GM19023 (cell line): ENCODE data around the gene SEC24B.

Experiments used
- ATAC-seq: cut with Tn5 transposase; IDR thresholded peaks from one replicate; pipeline ENCODE4 v1.9.1; 2021; ENCODE audit warnings: mild to moderate bottlenecking, moderate library complexity; ENCODE audit not compliant: unreplicated experiment

Gene SEC24B

DNA sequence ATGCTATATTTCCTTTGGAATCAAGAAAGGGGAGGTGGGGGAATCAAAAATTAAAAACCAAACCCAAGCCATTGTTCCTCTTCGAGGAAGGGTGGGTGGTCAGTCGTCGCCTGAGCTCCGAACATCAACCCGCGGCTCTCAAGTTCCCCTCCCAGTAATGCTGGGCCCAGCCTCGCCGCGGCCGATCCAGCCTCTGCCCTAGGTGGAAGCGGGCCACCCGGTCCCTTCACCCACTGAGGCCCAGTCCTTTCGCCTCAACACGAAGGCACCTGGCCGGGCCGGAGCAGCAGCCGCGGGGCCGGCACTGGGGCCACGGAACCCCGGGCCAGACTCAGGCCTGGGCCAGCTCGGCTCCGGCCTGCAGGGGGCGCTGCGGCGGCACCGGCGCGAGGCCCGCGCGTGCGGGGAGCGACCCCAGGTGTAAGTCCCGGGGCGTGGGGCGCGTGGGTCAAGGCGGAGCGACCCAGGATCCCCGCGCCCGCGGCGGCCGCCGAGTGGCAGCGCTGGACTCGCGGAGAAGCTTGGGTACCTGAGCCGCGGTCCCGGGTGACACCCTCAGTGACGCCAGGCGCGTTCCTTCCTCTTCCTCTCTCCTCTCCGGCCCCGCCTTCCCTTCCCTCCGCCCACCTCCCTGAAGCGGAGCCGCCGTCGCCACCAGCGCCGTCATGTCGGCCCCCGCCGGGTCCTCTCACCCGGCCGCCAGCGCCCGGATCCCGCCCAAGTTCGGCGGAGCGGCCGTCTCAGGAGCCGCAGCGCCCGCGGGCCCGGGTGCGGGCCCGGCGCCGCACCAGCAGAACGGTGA, at the start of gene SEC24B:
TSS of gene SEC24B (plus strand) at position 611 of the 802 bp plus-strand sequence. CDS start at position 666, 55 bp downstream.
- ATAC-seq: peak; percentile 93

DNA sequence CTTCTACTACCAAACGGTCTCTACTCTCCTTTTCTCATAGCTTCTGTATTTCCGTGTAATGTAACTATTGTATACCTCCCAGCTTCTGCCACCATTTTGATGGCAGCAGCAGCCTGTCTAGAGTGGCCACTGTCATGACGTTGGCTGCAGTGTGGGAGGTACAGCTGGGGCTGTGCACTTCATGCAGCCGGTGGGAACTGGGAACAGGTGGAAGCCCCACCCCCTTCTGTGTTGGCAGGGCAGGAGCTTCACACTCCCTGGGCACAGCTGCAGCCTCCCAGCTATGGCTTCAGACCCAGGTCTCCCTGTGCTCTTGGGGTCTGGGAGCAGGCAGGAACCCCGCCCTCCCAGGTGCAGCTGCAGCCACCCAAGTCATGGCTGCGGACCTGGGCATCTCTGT, 49.8 kb upstream of the SEC24B start:
- no peak for ATAC-seq

DNA sequence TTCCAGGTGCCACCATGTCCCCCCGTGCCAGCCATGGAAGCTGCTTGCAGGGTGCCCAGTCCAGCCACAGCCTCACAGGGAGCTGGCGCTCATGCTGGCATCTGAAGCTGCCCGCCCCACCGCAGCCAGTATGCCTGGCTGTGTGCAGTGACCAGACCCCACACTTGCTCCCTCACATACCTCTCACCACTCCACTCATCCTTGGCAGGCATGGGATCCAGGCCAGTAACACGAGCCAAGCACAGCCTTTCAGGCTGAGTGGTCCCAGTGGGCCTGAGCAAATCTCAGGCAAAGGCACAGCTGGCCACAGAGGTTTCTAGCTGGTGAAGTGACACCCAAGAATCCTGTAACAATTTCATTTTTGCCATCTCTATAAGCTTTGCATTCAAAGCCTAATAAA, 48.4 kb upstream of the SEC24B start:
- ATAC-seq: no peak

DNA sequence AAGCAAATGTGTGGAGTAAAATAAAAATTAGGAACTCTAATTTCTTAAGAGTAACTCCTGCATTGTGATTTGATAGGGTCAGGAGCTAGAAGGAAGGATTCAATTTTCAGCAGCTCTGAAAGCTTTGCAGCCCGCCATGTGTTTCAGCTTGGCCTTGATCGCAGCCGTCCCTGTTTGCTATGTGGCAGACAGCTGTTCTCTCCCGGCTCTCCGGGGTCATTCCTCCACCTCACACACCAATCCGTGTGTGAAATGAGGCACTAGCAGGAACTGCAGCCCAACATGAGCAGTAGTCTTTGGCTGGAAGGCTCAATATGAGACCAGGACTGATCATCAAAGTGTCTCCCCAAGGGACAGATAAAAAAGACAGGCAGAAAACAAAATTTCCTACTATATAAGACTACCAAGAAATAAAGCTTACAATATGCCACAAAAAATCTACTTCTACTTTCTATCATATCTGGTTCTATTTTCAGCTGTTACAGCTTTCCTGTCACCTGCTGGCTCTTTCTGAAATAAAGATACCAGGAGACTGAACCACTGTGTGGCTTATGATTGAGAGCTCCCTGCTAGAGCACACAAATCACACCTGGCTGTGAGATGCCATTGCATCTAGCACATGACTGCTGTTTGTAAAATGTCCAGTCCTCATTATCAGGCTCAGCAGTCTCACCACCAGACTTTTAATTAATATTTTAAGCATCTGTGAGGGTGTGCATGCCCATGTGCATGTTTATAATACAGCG, 44.1 kb upstream of the SEC24B start:
- ATAC-seq: peak; percentile 53

DNA sequence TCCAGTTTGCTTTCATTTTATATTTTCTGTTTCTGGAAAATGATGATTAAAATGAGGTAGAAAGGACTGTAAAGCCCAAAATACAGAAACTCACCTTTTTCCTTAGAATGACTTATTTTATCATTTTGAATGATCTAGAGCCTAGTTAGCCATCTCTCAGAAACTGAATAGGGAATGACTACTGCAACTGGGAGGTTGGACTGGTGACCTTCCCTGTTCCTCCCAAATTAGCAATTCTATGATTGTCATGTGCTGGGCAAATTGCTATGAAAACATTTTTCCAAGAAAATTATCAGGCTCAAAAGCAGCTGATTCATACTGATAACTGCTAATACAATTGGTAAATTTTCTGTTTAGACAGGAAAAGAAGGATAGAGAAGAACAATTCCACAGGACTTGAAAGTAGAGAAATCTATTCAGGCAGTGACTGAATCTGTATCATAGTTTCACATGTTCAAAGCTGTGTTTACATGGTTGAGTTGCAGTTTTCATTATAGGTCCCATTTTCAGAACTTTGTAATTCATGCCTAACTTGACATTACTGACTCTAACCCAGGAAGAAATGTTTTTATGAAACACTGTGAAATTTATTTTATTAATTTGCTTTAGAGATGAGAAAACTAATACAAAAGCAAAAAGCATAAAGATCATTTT, 43.4 kb upstream of the SEC24B start:
- ATAC-seq: peak; percentile 45

DNA sequence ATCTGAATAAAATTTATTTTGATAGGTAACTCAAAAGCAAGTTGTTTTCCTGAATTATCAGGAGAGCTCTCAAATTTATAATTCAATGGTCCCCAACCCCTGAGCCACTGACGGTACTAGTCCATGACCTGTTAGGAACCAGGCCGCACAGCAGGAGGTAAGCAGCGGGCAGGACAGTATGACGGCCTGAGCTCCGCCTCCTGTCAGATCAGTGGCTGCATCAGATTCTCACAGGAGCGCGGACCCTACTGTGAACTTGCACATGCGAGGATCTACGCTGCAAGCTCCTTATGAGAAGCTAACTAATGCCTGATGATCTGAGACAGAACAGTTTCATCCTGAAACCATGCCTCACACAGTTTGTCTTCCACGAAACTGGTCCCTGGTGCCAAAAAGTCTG, 37.9 kb upstream of the SEC24B start:
- ATAC-seq: no peak

DNA sequence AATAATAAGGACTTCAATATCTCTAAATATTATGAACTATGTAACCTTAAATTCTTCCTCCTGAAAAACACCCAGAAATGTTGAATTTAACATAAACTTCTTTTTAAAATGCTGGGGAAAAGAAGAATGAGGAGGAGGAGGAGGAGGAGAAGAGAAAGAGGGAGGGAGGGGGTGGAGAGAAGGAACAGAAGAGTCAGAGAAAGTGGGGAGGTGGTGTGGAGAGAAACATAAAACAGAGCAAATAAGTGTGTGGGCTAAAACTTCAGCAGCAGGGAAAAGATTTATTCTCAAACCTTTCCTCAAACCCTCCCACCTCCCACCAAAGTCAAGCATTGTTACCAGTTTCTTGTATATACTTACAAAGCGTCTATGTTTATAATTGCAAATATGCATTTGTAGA, 34.7 kb upstream of the SEC24B start:
- ATAC-seq: no peak

DNA sequence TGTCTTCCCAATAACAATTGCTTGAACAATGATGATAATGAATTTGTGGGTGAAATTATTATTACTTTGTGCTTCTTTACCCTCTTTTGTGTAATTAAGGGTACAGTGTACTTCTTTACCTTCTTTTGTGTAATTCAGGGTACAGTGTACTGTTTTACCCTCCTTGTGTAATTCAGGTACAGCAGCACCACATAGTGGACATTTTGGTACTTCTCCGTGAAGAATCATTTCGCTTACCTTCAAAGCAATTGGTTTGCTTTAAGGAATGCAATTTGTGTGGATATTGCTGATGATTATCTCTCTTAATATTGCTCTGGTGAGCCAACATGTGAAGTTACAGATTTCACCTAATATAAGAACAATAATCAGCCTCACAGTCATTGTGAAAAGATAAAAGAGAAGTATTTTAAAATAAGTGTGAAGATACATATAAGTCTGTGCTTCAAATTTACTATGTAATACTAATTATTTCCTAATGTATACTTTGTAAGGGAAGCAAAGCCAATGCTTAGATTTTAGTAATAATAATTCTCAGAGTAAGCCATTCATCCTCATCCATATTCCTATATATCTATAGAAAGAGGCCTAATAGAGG, 27.2 kb upstream of the SEC24B start:
- ATAC-seq: peak; percentile 71

DNA sequence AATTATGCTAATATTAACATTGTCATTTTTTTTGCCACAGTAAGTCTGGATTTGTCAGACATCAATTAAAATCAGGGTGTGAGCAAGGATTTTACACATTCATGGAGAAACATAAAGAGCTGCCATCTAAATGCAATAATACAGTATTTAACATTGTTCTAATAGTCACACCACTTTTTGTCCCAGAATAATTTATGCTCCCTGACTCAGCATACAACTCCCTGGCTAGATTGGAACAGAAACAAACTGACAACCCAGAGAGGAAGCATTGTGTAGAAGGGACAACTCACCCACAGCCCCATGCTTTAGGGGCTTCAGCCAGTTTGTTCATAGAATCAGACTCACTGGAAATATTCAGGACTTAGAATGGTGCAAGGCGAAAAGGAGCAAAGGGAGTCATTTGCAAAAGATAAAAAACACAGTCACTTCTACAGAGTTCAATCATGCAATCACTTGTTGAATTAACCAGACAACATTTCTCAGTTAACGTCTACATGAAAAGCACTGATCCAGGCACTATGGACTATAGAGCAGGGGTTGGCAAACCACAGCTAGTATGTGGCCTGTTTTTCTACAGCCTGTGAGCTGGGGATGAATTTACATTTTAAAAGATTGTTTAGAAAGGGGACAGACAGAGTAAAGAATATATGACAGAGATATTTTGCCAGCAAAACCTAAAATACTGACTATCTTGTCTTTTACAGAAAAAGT, 26.4 kb upstream of the SEC24B start:
- ATAC-seq: no peak

DNA sequence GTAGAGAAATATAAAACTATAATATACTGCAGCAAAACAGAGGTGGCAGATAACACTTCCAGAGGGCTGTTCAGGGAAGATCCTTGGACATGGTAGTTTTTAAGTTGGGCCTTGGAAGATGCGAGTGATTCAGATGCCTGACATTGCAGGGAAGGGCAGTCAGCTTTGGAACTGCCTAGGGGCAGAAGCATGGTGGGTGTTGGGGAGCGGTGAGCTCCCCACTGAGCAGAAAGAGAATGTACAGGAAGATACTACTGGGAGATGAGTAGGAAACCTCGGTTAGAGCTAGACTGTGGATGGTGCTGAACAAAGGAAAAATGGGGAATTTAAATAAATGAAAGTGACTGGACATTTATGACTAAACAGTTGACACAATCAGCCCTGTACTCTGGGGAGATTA, 24.9 kb upstream of the SEC24B start:
- no peak for ATAC-seq

DNA sequence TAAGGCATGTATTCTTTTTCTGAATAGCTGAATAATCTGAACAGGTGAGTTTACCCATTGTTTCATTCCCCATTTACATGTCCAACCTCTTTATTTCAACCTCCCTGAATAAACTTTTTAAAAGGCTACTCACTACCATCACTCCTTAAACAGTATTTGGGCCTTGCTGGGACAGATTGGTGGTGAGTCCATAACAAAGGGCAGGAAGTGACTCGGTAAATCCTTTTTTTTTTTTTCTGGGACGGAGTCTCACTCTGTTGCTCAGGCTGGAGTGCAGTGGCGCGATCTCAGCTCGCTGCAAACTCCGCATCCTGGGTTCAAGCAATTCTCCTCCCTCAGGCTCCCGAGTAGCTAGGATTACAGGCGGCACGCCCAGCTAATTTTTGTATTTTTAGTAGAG, 23.4 kb upstream of the SEC24B start:
- no peak for ATAC-seq

DNA sequence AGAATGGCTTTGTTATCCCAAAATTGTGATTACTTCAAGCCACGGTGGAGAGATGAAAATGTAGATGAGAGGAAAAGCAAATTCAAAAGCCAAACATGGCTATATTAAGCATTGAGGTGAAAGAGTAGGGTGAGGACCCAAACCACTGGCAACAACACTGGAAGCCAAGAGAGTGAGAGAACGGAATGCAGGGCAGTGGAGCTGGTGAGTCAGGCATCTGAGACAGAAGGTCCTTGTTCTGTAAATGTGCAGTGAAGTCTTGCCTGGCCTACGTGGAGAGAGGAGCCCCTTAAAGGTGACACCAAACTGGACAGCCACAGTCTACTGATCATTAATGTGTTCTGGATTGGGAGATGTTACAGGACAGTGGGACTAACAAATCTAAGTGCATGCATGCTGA, 22.8 kb upstream of the SEC24B start:
- no peak for ATAC-seq

DNA sequence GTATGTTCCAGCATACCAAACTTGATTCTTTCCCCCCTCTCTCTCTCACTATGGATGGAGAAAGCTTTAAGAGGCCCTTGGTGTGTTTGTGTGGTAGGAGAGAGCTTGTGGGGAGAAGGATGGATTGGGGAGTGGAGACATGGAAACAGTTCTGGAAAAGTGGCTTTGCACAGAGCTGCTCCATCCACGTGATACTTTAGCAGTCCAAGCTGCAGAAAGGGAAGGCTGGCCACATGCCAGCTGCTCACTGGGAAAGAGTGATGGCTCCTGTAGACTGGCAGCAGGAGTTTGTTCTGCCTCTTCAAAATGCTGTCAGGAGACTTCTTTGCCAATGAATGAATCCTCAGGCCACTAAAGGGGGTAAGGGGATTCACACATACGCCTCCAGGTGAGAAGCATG, 21.7 kb upstream of the SEC24B start:
- ATAC-seq: no peak

DNA sequence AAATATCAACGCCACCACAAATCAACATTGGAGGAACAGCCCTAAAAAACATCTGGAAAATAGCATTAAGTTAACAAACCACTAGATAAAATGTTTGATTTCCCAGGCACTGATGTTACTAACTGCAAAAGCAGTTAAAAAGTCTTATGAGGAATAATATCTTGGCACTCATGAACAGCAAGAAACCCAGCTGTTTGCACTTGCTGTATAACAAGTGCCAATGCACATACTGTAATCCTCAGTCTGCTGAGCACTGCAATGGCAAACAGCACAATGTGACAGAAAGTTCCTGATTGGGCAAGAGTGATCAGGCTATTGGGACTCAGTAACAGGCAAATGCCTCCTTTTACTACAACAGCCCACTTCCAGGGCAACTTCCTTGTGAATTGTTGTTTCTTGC, 20.8 kb upstream of the SEC24B start:
- no peak for ATAC-seq

DNA sequence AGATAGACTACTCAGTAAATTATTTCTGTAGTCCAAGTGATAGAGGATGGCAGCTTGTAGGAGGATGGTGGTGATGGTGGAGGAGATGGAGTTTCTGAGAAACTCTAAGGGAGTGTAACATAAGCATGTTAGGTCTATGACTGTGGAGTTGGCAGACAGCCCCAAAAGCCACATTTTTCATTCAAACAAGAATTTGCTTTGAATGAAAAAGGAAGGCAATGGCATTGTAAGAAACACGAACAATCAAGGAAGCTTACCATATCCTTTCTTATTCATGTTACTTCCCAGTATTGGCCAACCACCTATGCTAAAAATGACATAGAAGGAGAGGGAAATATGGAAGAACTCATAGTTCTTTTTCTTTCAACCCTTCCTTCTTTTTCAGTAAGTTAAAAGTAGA, 18.7 kb upstream of the SEC24B start:
- ATAC-seq: no peak

DNA sequence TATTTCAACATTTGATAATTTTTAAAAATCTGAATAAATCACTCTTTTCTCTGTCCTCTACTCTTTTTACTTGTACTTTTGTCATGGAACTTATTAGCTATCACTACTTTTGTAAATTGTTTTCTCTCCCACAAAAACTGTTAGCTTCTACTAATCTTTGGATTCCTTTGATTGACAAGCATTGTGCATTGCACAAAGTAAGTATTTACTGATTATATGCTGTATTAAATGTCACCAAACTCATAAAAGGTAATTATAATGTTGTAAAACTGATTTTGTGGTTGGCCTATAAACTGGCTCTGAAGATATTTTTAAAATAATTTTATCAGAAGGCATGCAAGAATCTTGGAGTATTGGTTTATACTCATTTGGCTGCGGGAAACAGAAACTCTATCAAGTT, 15.0 kb upstream of the SEC24B start:
- no peak for ATAC-seq

DNA sequence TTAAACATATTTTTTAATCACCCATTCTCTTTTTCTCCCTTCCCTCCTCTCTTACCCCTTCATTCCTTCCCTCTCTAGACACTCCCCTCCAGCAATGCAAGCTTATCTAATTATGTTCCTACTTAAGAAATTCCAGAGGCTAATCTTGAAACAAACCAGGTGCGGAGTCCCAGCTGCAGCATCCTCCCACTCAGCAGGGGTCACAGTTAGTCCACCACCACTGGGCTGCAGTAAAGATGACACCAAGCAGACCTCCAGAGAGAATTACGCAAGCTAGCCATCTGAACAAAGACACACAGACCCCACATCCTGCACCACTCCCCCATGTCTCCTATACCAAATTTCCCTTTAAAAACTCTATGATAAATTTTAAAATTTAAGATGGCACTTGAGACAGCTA, 13.9 kb upstream of the SEC24B start:
- ATAC-seq: no peak

DNA sequence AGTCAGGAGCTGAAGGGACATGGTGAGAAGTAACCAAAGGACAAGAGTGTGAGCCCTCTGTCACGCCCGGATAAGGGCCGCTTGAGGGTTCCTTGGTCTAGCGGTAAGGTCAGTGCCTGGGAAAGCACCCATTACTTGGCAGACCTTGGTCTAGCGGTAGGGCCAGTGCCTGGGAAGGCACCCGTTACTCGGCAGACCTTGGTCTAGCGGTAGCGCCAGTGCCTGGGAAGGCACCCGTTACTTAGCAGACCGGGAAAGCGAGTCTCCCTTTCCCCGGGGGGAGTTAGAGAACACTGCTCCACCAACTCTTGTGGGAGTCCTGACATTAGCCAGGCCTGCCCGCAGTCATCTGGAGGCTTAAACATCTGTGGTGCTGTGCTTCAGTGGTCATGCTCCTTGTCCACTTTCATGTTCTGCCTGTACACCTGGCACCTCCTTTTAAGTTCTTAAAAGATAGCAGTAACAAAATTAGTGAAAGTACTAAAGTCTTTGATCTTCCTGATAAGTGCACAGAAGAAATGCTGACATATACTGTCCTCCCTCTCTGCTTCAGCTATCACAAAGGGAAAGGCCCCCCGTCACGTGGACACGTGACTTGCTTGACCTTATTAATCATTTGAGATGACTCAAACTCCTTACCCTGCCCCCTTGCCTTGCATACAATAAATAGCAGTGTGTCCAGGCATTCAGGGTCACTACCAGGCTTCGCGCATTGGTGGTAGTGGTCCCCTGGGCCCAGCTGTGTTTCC, 9.3 kb upstream of the SEC24B start:
- no peak for ATAC-seq

DNA sequence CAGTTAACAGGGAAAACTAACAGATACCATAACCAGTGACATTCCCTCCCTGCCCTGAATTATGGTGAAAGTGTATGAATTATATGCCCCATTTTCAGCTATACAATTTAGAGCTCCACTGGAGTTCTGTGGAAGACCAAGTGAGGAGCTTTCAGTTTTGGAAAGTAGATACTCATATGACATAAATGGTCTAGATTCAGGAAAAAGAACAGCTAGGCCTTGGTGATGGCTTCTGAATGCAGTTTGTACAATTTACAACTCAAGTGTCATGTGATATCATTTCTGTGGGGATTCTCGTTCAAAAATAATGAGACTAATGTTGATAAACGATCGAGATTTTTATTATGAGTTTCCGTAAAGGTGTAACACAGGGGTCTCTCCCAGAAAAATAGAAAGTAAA, 8.2 kb upstream of the SEC24B start:
- no peak for ATAC-seq

DNA sequence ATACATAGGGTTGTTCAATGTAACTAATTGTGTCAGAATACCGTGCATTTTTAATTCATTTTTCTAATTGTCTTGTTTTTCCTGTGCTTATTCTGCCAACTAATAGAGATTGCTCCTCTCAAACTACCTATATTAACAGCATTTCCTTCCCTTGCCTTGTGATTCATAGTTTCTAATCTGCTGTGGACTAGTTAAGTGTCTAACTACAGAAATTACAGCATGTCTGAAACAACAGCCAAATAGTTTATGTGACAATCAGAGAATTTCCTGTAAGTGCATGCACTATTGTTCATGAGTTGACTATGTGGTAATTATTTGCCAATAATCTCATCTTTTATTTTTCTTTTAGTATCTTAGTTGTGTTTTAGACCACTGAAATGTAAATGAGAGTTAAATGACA, 4.1 kb upstream of the SEC24B start:
- ATAC-seq: no peak
